ENCODE data around the gene CD59. TPM values are rescaled to one million over a fixed set of nuclear protein-coding genes. Genes with fewer than 3 reads are reported as not detected.

Gene CD59
- total RNA-seq, 2 experiments from 2014 or later, result 79.4 TPM

- no peaks in the 10 kb centered on the region for H3K4me1 Mint-ChIP-seq (ENCODE audit: low read depth)
- H3K4me3 Mint-ChIP-seq, result no peak overlapping the region
- CTCF ChIA-PET, result no interaction called here
- no peaks in the 10 kb centered on the region for H3K9me3 Mint-ChIP-seq
- H3K36me3 Mint-ChIP-seq, result no peaks in the 10 kb centered on the region
- intact Hi-C loops (cut with micrococcal nuclease), result no loop called here
- no peak for DNase-seq
- H3K27ac Mint-ChIP-seq, result no peak overlapping the region
- POLR2A ChIA-PET, result interaction anchor here (0.6 kb wide), 1 partner anchor 103 kb away, joined by 3 read pairs; no protein-coding TSS in a partner anchor
- peaks cover 14% of the 10 kb centered on the region for H3K27me3 Mint-ChIP-seq
These were observed 76.7 kb downstream of the CD59 start for GRCh38 chr11:33659370-33660139.

GRCh38 chr11:33658195-33658900, 77.9 kb downstream of the CD59 start:
- no peak overlapping the region for H3K27ac Mint-ChIP-seq
- peaks cover 14% of the 10 kb centered on the region for H3K27me3 Mint-ChIP-seq
- no peaks in the 10 kb centered on the region for H3K4me1 Mint-ChIP-seq (ENCODE audit: low read depth)
- ChIA-PET POLR2A (no interaction called here), CTCF (no interaction called here)
- no peaks in the 10 kb centered on the region for H3K9me3 Mint-ChIP-seq
- intact Hi-C loops (cut with micrococcal nuclease), result no loop called here
- H3K4me3 Mint-ChIP-seq, result no peak overlapping the region
- H3K36me3 Mint-ChIP-seq, result no peaks in the 10 kb centered on the region
- DNase-seq, result no peak

- ChIA-PET POLR2A (no interaction called here), CTCF (no interaction called here)
- Mint-ChIP-seq H3K4me3 (no peak overlapping the region), H3K36me3 (no peaks in the 10 kb centered on the region), H3K4me1 (ENCODE audit: low read depth) (no peaks in the 10 kb centered on the region), H3K27me3 (peaks cover 14% of the 10 kb centered on the region), H3K9me3 (no peaks in the 10 kb centered on the region), H3K27ac (no peak overlapping the region)
- no peak for DNase-seq
- intact Hi-C loops (cut with micrococcal nuclease), result no loop called here
These were observed 78.5 kb downstream of the CD59 start for GRCh38 chr11:33657757-33658156.

- Mint-ChIP-seq H3K27ac (no peak overlapping the region), H3K4me1 (ENCODE audit: low read depth) (no peaks in the 10 kb centered on the region), H3K27me3 (peaks cover 11% of the 10 kb centered on the region), H3K9me3 (no peaks in the 10 kb centered on the region), H3K36me3 (no peaks in the 10 kb centered on the region), H3K4me3 (no peak overlapping the region)
- CTCF ChIA-PET, result no interaction called here
- no peak for DNase-seq
- POLR2A ChIA-PET, result no interaction called here
- intact Hi-C loops (cut with micrococcal nuclease), result no loop called here
These were observed 79.5 kb downstream of the CD59 start for GRCh38 chr11:33656768-33657167.

GRCh38 chr11:33655842-33656600, 80.2 kb downstream of the CD59 start:
- no peak for DNase-seq
- Mint-ChIP-seq H3K4me3 (no peak overlapping the region), H3K36me3 (no peaks in the 10 kb centered on the region), H3K27ac (no peak overlapping the region), H3K4me1 (ENCODE audit: low read depth) (no peaks in the 10 kb centered on the region), H3K27me3 (peaks cover 12% of the 10 kb centered on the region), H3K9me3 (no peaks in the 10 kb centered on the region)
- intact Hi-C loops (cut with micrococcal nuclease), result no loop called here
- ChIA-PET CTCF (no interaction called here), POLR2A (no interaction called here)

- peaks cover 18% of the 10 kb centered on the region for H3K27me3 Mint-ChIP-seq
- H3K9me3 Mint-ChIP-seq, result no peaks in the 10 kb centered on the region
- H3K36me3 Mint-ChIP-seq, result no peaks in the 10 kb centered on the region
- H3K4me3 Mint-ChIP-seq, result no peak overlapping the region
- DNase-seq, result no peak
- H3K27ac Mint-ChIP-seq, result no peak overlapping the region
- H3K4me1 Mint-ChIP-seq (ENCODE audit: low read depth), result no peaks in the 10 kb centered on the region
- CTCF ChIA-PET, result no interaction called here
- POLR2A ChIA-PET, result no interaction called here
- intact Hi-C loops (cut with micrococcal nuclease), result no loop called here
These were observed 81.6 kb downstream of the CD59 start for GRCh38 chr11:33654594-33654993.

Other genes with a start within 250 kb of the CD59 start
- gene C11orf91, start 35.6 kb downstream of the CD59 start, total RNA-seq, result not detected
- 10 to 100 TPM; 16.5 to 17.7 TPM for gene FBXO3, start 38.1 kb upstream of the CD59 start, total RNA-seq
- gene LMO2, start 155.7 kb upstream of the CD59 start, total RNA-seq, result not detected

Data from activated CD4-positive, alpha-beta memory T cell treated with anti-CD3 and anti-CD28 coated beads for 36 hours (primary cell).